ENCODE measurements around the gene TESPA1. TPM values are rescaled to one million over a fixed set of nuclear protein-coding genes. Genes with fewer than 3 reads are reported as not detected.

The TESPA1 gene
- total RNA-seq, 1 donor = not detected

GRCh38 chr12:54974279-54974678 is 10.3 kb downstream of the TESPA1 start:
- no peak for TF ChIP-seq CTCF (IDR thresholded peaks at IDR 0.05; ENCODE audit: insufficient read depth, low read length)
- DNase-seq (ENCODE audit: low read depth) = no peak
- H3K4me3 ChIP-seq (ENCODE audit: low read depth, low read length) = no peak overlapping the region

- no peak for DNase-seq (ENCODE audit: low read depth)
- H3K4me3 ChIP-seq (ENCODE audit: low read depth, low read length) = no peak overlapping the region
- no peak for TF ChIP-seq CTCF (IDR thresholded peaks at IDR 0.05; ENCODE audit: insufficient read depth, low read length)
Measured at GRCh38 chr12:54973556-54973955, 11.0 kb downstream of the TESPA1 start.

DNA sequence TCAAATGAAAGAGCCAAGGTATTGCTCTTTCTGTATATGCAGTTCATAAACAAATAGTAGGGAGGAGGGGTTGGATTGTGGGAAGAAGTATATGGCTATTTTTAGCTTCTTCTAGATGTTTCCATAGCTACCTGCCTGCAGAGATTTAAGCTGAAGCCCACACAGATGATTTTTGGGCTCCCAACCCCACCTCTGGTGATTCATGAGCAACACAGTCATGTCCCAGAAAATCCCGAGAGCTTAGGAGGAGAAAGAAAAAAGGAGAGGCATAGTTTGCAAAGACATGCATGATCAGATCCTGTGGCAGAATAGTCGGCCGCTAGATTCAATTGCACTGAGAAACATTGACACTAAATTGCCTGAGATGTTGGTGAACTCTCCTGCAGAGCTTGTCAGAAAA is 13.8 kb downstream of the TESPA1 start:
- TF ChIP-seq CTCF (IDR thresholded peaks at IDR 0.05; ENCODE audit: insufficient read depth, low read length) = no peak
- DNase-seq (ENCODE audit: low read depth) = no peak
- H3K4me3 ChIP-seq (ENCODE audit: low read depth, low read length) = no peak overlapping the region

GRCh38 chr12:54968181-54968730 is 16.3 kb downstream of the TESPA1 start:
- no peak for DNase-seq (ENCODE audit: low read depth)
- no peak overlapping the region for H3K4me3 ChIP-seq (ENCODE audit: low read depth, low read length)
- TF ChIP-seq CTCF (IDR thresholded peaks at IDR 0.05; ENCODE audit: insufficient read depth, low read length) = no peak

GRCh38 chr12:54967461-54967860 is 17.1 kb downstream of the TESPA1 start:
- DNase-seq (ENCODE audit: low read depth) = peak; percentile 6
- TF ChIP-seq CTCF (IDR thresholded peaks at IDR 0.05; ENCODE audit: insufficient read depth, low read length) = no peak
- no peak overlapping the region for H3K4me3 ChIP-seq (ENCODE audit: low read depth, low read length)

DNA sequence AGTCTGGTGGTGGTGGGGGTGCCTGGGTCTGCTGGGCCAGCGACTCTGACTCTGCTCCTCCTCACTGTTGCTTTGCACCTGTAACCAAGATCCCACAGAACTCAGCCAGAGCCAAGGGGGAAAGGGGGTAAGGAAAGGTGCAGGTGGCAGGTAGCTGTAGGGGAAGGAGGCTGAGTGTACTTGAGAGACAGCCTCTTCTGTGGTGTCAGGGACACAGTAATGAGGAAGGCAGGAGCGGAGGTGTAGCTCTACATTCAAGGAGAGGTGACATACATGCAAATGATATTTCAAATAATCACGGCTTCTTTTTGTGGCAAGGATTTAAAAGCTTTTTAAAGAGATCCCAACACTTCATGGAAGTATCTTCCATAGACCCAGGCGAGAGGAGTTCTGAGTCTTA is 23.4 kb downstream of the TESPA1 start:
- TF ChIP-seq CTCF (IDR thresholded peaks at IDR 0.05; ENCODE audit: insufficient read depth, low read length) = no peak
- H3K4me3 ChIP-seq (ENCODE audit: low read depth, low read length) = no peak overlapping the region
- no peak for DNase-seq (ENCODE audit: low read depth)
